RCC 7860 (cell line): Measurements from ENCODE around the gene KLHL26.
"Not testable (repeated sequence)": the region's sequence is repeated elsewhere in the genome, so short reads cannot be mapped to it uniquely, and the experiment has no call there.

ENCODE experiments used
- DNase-seq: peaks from one replicate; pipeline ENCODE4 v3.0.0-alpha.2; 2015; ENCODE audit warnings: low spot score
- FAIRE-seq: peaks from 2 replicates; lab custom pipeline; 2012; peaks lifted over from hg19 to GRCh38; lab: Jason Lieb, UNC

Gene KLHL26

DNA sequence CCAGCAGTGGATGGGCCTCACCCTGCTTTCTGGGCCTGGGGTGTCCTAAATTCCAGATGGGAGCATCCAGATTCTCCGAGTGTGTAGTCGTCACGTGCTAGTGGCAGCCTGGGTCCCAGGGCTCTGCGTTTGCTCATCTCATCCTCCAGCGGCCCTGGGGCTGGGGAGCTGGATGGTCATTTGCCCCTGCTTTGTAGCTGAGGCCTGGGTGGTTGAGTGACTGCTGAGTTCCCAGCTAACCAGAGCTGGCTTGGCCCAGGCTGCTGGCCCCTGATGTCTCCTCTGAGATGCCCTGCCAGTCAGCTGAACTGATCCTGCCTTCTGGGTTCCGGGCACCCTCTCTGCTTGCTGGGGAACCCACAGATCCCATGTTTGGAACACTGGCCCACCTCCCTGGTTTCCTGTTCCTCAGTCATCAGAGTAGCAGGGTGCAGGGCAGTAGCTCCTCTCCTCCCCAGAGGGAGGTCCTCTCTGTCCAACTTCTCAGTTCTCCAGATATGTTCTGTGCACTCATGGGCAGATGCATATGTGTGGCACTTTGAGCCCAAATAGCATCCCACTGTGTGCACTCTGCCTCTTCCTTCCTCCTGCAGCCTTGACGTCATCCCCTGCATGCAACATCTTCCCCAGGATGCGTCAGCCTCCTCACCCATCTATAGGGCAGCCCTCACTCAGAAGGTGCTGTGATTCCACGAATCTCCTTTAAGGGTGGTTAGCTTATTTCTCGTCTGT lies 24.3 kb downstream of the KLHL26 start:
- no peak for FAIRE-seq

DNA sequence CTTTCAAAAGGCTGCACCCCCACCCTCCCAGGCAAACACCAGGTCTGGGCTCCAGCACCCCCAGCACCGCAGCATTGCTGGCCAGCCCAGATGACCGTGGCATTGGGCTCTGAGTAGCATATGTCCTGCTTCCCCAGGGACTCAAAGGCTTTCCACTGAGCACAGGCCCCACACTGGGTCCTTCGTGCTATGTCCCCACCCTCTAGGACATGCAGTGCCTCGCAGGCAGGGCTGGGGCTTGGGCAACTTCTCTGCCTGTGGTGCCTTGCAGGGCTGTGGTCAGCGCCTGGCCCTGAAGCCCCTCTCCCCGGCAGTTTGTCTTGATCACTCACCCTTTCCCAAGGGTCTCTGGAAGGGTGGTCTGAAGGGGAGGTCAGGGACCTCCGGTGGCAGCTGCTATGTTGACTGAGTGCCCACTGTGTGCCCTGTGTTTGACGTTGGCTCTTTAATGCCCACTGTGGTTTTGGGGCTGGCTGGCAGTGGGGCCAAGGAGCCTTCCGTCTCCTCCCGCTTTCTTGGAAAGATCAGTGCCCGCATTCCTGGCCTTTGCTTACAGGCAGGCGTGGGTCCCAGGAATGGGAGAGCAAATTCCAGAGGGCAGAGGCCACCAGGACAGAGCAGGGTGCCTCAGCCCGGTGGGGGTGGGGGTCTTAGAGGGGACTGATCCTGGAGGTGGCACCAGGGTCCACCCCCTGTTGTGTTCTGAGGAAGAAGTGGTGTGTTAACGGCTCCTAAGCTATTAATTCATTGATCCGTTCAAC lies 26.3 kb downstream of the KLHL26 start:
- no peak for DNase-seq
- no peak for FAIRE-seq

More for the DNA sequence above, 24.3 kb downstream of the KLHL26 start:
- no peak for DNase-seq

DNA sequence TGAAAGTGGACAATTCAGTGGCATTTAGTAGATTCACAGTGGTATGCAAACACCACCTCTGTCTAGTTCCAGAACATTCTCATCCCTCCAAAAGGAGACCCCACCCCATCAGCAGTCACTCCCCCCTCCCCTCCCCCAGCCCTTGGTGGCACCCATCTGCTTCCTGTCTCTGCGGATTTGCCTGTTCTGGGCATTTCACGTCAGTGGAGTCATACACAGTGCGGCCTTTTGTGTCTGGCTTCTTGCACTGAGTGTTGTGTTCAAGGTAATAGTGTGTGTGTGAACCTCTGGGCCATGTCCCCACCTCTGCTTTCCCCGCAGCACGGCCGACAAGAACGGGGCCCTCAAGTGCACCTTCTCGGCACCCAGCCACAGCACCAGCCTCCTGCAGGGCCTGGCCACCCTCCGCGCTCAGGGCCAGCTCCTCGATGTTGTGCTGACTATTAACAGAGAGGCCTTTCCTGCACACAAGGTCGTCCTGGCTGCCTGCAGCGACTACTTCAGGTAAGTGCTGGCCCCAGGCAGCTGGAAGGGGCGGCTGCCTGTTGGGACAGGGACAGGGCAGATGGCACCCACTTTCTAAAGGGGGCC lies 27.2 kb downstream of the KLHL26 start:
- no peak for DNase-seq
- no peak for FAIRE-seq

DNA sequence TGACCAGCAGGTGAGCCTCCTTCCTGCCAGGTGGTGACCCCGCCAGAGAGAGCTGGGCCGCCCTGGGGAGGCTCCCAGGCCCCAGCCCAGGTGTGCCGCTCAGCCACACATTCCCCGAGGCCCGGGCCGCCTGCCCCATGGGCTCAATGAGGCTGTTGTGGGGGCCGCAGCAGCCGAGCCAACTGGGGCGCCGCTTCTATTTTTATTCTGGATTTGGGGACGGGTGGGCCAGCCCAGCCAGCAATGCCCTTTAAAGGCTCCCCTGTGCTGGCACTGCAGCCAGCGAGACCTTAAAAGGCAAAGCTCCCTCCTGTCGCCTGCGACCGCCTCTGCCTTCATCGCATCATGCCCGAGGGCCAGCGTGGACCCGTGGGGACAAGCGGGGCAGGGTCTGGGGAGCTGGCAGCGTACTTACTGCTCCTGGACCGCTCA lies 29.0 kb downstream of the KLHL26 start:
- FAIRE-seq (no peak), DNase-seq (no peak)

DNA sequence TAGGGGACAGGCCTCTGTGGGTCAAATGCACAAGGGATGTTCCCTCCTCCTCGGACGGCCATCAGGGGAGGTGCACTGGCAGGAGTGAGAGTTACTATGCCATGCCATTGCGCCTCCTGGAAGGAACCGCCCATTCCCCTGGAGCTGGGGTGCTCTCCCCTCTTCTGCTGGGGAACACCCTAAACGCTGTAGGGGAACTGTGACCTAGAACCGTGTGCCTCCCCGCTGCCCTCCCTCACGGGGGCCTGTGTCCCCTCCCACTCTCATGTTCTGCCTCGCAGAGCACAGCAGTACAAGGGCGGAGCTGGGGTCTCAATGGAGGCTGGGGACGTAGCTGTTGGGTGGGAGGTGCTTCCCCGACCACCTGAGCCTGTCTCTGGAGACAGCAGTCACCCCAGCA lies 29.5 kb downstream of the KLHL26 start:
- no peak for FAIRE-seq
- no peak for DNase-seq

DNA sequence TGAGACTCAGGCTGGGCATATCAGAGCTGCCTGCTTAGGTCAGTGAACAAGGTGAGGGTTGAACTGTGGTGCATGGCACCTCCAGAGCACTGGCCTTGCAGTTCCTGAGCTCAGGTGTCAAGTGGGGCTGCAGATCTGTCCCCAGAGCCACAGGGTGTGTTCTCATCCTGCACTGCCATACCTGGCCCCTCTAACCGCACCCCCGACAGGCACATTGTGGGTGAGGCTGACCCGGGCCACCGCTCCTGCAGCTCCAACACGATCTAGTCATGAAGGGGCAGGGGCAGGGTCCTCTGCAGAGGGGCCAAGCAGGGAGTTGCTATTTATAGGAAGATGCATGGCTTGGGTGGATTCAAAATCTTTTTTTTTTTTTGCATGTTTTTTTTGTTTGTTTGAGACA lies 30.0 kb downstream of the KLHL26 start:
- DNase-seq (no peak), FAIRE-seq (no peak)

DNA sequence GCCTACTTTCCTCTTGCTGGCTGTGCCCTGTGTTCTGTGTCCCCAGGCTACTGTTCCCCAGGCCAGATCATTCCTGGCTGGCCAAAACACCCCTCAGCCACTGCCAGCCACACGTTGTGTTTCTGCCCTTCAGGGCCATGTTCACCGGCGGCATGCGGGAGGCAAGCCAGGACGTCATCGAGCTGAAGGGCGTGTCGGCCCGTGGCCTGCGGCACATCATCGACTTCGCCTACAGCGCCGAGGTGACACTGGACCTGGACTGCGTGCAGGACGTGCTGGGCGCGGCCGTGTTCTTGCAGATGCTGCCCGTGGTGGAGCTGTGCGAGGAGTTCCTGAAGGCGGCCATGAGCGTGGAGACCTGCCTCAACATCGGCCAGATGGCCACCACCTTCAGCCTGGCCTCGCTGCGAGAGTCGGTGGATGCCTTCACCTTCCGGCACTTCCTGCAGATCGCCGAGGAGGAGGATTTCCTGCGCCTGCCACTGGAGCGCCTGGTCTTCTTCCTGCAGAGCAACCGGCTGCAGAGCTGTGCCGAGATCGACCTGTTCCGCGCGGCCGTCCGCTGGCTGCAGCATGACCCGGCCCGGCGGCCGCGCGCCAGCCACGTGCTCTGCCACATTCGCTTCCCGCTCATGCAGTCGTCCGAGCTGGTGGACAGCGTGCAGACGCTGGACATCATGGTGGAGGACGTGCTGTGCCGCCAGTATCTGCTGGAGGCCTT lies 30.9 kb downstream of the KLHL26 start:
- no peak for FAIRE-seq
- DNase-seq, result no peak

DNA sequence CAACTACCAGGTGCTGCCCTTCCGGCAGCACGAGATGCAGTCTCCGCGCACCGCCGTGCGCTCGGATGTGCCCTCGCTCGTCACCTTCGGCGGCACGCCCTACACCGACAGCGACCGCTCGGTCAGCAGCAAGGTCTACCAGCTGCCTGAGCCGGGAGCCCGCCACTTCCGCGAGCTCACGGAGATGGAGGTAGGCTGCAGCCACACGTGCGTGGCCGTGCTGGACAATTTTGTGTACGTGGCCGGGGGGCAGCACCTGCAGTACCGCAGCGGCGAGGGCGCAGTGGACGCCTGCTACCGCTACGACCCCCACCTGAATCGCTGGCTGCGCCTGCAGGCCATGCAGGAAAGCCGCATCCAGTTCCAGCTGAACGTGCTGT lies 31.4 kb downstream of the KLHL26 start:
- FAIRE-seq, result no peak
- DNase-seq, result no peak

DNA sequence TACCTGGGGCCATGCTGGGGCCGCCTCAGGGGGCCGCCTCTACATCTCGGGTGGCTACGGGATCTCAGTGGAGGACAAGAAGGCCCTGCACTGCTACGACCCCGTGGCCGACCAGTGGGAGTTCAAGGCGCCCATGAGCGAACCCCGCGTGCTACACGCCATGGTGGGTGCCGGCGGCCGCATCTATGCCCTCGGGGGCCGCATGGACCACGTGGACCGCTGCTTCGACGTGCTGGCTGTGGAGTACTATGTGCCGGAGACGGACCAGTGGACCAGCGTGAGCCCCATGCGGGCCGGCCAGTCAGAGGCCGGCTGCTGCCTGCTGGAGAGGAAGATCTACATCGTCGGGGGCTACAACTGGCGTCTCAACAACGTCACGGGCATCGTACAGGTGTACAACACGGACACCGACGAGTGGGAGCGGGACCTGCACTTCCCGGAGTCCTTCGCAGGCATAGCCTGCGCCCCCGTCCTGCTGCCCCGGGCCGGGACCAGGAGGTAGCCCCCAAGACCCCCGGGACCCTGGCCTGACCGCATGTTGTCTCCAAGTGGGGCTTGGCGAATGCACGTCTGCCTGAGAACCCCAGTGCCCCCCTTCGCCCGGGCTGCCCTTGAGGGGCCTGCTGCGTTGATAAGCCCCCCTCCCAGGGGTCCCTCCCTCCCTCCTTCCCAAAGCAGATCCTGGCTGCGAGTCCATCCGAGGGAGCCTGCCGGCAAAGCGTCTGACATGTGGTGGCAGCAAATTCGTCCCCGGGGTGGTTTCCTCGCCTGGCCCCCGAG lies 32.1 kb downstream of the KLHL26 start:
- DNase-seq (no peak), FAIRE-seq (no peak)

DNA sequence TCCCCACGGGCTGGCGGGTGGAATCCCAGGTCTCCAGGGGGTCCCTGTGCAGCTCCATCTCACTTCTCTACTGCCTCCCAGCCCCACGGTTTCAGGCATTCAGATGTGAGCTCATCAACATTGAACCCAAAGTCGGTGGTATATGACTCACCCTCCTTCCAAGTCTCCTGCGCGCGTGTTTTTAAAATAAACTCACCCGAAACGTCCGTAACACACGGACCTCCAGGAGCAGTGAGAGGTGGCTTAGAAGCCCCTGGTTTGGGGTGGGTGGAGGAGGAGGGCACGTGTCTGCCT lies 32.6 kb downstream of the KLHL26 start:
- FAIRE-seq (no peak), DNase-seq (no peak)

DNA sequence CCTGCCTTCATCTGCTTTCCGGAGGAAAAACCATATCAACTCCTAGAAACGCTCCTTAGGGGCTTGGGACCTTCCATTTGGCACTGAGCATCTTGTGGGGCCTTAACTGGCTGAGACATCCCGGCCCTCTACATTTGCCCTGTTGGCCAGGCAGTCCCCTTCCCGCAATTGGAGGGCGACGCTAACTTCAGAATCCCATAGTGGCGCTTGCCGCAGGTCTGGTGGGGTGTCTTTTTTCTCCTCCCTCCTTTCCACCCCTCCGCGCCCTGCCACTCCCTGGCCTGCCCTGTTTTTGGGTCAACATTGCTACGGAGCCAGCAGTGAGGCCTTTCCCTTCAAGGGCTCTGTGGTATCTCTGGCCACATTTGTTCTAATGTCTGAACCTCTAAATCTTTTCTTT lies 33.1 kb downstream of the KLHL26 start:
- FAIRE-seq (no peak), DNase-seq (no peak)

DNA sequence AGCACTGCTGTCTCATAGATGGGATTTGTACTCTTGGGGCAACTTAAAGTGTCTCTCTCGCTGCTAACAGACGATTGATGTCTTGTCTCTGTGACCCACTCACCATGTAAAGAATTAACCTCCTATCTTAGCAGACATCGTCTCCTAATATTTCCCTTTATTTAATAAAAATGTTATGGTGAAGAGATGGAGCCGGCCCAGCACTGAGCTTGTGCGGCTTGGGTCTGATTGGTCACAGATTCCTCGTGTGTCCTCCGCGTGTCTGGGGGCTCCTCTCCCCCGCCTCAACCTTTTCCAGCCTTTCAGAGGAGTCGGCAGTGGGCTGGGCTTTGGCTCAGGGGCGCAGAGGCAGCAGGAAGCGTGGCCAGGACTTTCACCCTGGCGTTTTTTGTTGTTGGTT lies 33.5 kb downstream of the KLHL26 start:
- DNase-seq, result no peak
- FAIRE-seq, result no peak

DNA sequence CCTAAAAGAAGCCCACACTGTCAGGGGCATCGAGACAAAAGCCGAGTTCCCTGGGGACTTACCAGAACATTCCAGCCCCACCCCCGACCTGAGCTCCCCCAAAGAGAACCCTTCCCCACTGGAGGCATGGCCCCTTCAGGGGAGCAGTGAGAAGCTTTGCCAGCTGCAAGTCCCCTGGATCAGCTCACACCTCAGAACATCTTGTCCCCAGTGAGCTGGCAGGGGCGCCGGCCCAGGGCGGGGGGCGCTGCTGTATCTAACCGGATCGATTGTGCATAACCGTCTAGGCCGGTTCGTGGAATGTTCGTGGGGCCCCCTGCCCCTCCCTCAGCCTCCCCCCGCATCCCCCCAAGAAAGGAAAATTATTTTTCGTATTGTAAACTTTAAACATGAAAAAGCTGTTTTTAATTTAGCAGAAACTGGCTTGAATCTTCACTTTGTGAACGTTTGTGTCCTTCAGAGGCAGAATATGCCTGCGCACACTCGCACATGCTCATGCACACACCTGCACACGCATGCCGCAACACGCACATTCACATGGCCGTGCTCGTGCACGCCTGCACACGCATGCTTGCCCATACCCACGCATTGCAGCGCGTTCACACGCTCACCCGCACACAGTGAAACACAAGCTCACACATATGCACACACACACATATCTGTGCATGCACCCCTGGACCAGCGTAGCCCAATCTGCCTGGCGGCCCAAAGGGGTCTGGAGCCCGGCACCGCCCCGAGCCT lies 34.6 kb downstream of the KLHL26 start:
- FAIRE-seq, result no peak
- no peak for DNase-seq

DNA sequence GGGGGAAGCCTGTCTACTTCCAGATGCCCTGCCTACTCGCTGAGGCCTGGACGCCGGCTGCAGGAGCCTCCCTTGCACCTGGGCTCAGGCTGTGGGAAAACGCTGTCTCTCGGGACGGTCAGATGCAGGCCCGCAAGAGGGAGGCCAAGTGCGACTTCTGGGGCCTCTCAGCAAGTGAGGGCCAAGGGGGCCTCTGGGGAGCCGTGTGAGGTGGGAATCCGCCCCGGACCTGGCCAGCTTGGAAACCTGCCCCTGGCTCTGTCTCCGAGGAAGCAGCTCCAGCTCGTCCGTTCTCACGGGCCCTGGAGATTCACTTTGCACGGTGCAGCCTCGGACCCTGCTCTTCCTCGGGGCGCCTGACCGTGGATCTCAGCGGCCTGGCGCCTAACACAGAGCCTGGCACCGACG lies 35.2 kb downstream of the KLHL26 start:
- no peak for FAIRE-seq
- DNase-seq, result no peak

DNA sequence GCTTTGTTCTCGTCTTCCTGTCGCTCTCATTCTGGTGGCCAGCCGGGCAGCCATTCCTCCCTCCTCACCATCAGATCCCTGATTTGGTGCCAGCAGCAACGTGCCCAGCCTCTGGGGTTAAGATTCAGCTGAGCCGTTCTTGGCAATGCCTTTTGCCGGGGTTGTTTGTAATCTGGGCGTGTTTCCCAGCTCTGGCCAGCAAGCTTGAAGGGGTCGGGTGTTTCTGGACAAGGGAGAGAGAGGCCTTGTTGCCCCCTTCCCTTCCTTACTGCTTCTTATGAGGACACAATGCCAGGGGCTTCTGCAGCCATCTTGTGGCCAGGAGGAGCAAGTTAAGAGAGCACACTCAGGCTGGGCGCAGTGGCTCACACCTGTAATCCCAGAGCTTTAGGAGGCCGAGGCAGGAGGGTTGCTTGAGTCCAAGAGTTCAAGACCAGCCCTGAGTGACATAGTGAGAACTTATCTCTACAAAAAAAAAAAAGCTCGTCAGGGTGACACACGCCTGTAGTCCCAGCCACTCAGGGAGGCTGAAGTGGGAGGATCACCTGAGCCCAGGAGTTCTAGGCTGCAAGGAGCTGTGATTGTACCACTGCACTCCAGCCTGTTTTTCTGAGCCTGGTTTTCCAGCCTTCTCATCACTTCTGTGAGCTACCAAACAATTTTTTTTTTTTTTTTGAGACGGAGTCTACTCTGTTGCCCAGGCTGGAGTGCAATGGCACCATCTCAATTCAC lies 35.9 kb downstream of the KLHL26 start:
- DNase-seq, result no peak
- no peak for FAIRE-seq

DNA sequence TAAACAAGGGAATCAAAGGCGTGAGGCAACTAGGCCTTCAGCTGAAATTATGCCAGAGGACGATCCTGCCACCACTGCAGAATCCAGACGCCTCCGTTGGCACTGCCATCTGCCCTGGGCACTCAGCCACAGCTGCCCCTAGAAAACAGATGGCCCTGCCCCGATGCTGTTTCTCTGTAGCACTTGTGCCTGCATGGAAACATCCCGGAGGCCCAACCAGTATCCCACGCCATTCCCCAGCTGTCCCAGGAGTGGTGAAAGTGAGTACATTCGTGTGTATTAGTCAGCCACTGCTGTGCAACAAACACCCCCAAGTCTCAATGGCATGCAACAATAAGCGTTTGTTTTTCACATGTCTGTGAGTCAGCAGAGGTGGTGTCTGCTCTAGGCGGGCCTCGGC lies 37.8 kb downstream of the KLHL26 start:
- no peak for FAIRE-seq
- no peak for DNase-seq

DNA sequence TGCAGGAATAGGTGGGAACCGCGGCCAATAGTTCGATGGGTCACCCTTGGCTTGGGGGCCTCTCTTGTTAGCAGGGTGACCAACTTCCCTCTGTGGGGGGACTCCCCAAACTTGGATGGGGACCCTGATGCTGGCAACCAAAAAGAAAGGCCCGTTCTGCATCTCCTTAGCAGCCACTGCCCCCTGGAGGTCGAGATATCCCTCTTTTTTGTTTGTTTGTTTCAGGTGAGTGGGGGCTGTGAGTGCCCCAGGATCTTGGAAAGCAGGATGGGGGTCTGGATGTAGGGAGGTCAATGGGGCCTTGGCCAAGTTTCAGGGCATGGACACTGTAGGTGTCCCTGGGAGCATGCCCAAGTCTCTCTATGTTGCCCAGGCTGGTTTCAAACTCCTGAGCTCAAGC lies 39.0 kb downstream of the KLHL26 start:
- FAIRE-seq (no peak), DNase-seq (no peak)

DNA sequence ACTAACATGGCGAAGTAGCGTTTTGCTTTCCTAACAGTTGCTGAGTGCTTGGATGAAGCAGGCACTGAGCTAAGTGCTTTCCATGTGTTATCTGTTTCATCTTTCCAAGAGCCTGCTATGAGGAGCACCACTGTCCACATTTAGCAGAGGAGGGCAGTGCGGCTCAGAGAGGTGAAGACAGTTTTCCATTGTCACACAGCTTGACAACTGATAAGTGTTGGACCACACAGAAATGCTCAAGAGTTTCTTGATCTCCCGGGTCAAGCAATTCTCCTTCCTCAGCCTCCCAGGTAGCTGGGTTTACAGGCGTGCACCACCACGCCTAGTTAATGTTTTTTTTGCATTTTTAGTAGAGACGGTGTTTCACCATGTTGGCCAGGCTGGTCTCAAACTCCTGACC lies 39.9 kb downstream of the KLHL26 start:
- FAIRE-seq (no peak), DNase-seq (no peak)

DNA sequence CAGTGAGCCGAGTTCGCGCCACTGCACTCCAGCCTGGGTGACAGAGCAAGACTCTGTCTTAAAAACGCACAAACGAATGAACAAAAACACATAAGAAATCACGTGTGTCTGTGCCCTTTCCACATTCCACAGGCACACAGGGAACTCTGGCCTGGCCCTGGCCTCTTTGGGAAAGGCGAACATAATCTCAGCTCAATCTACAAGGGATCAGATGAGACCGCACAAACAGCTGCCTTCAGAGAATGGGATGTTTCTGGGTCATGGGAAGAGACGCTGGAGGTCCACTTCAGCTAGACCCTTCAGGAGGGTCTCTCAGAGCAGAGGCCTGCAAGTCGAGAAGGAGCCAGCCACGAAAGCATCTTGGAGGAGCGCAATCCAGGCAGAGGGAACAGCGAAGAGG lies 40.3 kb downstream of the KLHL26 start:
- FAIRE-seq (no peak), DNase-seq (no peak)

DNA sequence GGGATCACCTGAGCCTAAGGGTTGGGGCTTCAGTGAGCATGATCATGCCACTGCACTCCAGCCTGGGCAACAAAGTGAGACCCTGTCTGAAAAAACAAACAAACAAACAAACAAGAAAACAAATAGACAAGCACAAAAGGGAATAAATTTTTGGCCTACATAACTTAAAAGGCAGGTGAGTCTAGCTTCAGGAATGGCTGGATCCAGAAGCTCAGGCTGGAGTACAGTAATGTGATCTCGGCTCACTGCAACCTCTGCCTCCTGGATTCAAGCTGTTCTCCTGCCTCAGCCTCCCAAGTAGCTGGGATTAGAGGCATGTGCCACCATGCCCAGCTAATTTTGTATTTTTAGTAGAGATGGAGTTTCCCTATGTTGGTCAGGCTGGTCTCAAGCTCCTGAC lies 43.3 kb downstream of the KLHL26 start:
- not testable (repeated sequence) for FAIRE-seq, DNase-seq
